Measurements from ENCODE around the gene CEP72.

CEP72 gene

DNA sequence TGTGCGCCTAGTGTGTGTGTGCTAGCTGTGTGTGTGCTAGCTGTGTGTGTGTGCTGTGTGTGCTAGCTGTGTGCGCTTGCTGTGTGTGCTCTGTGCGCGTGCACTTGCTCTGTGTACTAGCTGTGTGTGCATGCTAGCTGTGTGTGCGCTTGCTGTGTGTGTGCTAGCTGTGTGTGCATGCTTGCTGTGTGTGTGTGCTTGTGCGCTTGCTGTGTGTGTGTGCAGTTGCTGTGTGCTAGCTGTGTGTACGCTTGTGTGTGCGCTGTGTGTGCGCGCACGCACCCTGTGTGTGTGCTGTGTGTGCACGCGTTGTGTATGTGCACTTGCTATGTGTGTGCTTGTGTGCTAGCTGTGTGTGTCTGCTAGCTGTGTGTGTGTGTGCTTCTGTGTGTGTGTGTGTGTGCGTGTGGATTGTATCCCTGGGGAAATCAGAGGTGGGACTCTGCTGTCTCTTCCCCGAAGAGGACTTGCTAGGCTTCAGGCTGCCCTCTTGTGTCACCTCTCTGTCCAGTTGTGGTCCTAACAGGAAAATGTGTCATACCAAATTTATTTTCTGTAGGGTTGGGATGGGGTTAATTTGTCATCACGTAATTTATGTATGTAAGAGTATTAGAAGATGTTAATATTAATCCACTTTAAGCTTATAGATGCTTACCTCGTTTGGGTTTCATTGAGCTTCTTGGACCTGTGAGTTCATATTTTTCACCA is 42.1 kb downstream of the CEP72 start:
- Histone ChIP-seq H3K4me3 (ENCODE audit: low read depth in 1 of 2, low read length in 2 of 2) (no peak overlapping the region), H3K4me1 (ENCODE audit: insufficient read depth, low read length) (no peaks in the 10 kb centered on the region), H3K27ac (ENCODE audit: low read depth, low read length) (no peak overlapping the region), H3K9me3 (ENCODE audit: low read length) (no peaks in the 10 kb centered on the region), H3K9ac (ENCODE audit: low read length) (no peak overlapping the region), H3K27me3 (ENCODE audit: control insufficient read depth in 1 of 2, insufficient read depth in 2 of 2, low read length in 2 of 2) (no peaks in the 10 kb centered on the region), H3K36me3 (ENCODE audit: insufficient read depth, low read length) (peaks cover 5% of the 10 kb centered on the region)

DNA sequence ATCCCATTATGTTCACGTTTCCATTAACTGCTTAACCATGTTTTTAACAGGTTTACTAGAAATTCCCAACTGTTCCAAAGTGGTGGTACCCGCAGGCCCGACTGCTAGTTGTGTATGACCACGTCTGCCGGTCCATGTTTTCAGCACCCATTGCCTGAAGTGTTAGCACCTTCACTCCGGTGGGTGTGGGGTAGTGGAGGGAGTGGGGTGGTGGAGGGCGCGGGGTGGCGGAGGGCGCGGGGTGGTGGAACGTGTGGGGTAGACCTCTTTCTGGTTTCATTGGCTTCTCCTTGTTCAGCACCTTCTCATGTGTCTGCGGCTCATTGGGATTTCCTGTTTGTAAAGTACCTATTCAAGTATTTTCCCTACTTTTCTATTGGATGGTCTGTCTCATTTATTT is 43.3 kb downstream of the CEP72 start:
- no peak overlapping the region for H3K9ac ChIP-seq (ENCODE audit: low read length)
- H3K27me3 ChIP-seq (ENCODE audit: control insufficient read depth in 1 of 2, insufficient read depth in 2 of 2, low read length in 2 of 2) = no peaks in the 10 kb centered on the region
- H3K36me3 ChIP-seq (ENCODE audit: insufficient read depth, low read length) = peaks cover 5% of the 10 kb centered on the region

DNA sequence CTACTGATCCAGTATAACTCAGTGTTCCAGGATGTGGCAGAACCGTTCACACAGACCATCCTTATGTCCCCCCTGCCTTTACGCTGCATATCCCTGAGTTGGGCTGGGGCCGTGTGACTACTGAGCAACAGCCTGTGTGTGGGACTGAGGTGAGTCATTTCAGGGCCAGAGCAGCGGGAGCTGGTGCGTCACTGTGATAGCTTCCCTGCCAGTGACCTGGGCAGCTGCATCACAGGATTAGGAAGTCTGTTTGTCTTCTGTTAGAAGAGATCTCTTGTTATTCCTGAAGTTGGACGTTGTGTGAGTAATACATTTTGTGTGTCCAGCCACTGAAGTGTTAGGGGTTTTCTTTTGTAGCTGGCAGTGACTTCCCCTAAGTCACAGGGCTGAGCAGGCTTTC is 45.4 kb downstream of the CEP72 start:
- H3K36me3 ChIP-seq (ENCODE audit: insufficient read depth, low read length) = peaks cover 12% of the 10 kb centered on the region
- no peaks in the 10 kb centered on the region for H3K9me3 ChIP-seq (ENCODE audit: low read length)
- H3K27ac ChIP-seq (ENCODE audit: low read depth, low read length) = no peak overlapping the region
- H3K4me3 ChIP-seq (ENCODE audit: low read depth in 1 of 2, low read length in 2 of 2) = no peak overlapping the region
- H3K9ac ChIP-seq (ENCODE audit: low read length) = no peak overlapping the region
- H3K4me1 ChIP-seq (ENCODE audit: insufficient read depth, low read length) = no peaks in the 10 kb centered on the region
- H3K27me3 ChIP-seq (ENCODE audit: control insufficient read depth in 1 of 2, insufficient read depth in 2 of 2, low read length in 2 of 2) = no peaks in the 10 kb centered on the region

More for the DNA sequence above, 43.3 kb downstream of the CEP72 start:
- H3K27ac ChIP-seq (ENCODE audit: low read depth, low read length) = no peak overlapping the region
- no peaks in the 10 kb centered on the region for H3K9me3 ChIP-seq (ENCODE audit: low read length)
- H3K4me3 ChIP-seq (ENCODE audit: low read depth in 1 of 2, low read length in 2 of 2) = no peak overlapping the region
- H3K4me1 ChIP-seq (ENCODE audit: insufficient read depth, low read length) = no peaks in the 10 kb centered on the region

DNA sequence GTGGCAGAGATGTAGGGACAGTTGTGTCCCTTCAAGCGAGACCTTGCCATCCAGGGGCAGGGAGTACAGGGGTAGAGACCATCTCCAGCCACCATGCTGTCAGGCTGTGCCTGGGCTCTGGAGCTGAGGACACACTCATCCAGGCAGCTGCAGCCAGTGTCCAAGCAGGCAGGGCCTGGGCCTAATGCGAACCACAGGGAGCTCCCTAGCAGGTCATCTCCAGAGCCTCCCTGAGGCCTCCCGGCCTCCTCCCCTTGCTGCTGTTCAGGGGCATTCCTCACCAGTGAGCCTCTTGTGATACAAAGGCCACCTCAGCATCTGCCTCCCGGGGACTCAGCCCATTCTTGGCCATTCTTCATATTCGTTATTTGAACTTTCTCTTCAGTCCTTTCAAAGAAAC is 46.0 kb downstream of the CEP72 start:
- Histone ChIP-seq H3K27me3 (ENCODE audit: control insufficient read depth in 1 of 2, insufficient read depth in 2 of 2, low read length in 2 of 2) (no peaks in the 10 kb centered on the region), H3K36me3 (ENCODE audit: insufficient read depth, low read length) (peaks cover 17% of the 10 kb centered on the region), H3K4me3 (ENCODE audit: low read depth in 1 of 2, low read length in 2 of 2) (no peak overlapping the region), H3K9ac (ENCODE audit: low read length) (no peak overlapping the region), H3K27ac (ENCODE audit: low read depth, low read length) (no peak overlapping the region), H3K9me3 (ENCODE audit: low read length) (no peaks in the 10 kb centered on the region), H3K4me1 (ENCODE audit: insufficient read depth, low read length) (no peaks in the 10 kb centered on the region)

DNA sequence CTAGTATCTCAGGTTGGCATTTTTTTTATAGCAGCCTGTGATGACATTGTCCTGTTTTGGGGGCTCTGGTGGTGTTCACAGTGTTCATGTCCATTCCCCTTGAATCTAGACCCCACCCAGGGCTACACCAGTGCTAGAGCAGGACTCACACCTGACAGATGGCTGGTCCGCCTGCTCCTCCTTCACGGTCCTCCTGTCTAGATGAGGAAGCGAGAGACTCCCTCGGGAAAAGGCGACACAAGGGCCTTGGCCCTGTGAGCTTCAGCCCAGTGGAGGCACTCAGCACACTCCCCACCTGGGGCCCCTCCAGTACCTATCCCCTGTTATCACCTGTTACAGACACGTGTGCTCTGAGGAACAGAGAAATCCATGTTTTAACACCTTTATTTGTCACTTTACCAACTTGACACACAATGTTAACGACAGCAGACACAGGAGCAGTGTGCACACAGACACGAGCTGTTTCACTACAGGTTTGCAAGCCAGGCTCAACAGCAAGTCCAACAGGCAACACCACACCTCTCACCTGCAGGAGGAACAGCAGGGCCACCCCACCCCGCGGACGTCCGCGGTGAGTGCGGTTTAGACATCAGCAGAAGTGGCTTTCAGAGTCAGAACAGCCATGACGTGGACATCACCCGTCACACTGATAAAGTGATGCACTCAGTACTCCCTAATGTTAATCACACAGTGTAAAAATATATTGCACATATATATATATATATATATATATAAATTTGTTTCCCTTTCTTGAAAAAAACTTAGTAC is 47.5 kb downstream of the CEP72 start:
- no peaks in the 10 kb centered on the region for H3K4me1 ChIP-seq (ENCODE audit: insufficient read depth, low read length)
- no peak overlapping the region for H3K9ac ChIP-seq (ENCODE audit: low read length)
- no peak overlapping the region for H3K27ac ChIP-seq (ENCODE audit: low read depth, low read length)
- H3K27me3 ChIP-seq (ENCODE audit: control insufficient read depth in 1 of 2, insufficient read depth in 2 of 2, low read length in 2 of 2) = no peaks in the 10 kb centered on the region
- no peaks in the 10 kb centered on the region for H3K9me3 ChIP-seq (ENCODE audit: low read length)
- H3K4me3 ChIP-seq (ENCODE audit: low read depth in 1 of 2, low read length in 2 of 2) = no peak overlapping the region
- H3K36me3 ChIP-seq (ENCODE audit: insufficient read depth, low read length) = peaks cover 32% of the 10 kb centered on the region

DNA sequence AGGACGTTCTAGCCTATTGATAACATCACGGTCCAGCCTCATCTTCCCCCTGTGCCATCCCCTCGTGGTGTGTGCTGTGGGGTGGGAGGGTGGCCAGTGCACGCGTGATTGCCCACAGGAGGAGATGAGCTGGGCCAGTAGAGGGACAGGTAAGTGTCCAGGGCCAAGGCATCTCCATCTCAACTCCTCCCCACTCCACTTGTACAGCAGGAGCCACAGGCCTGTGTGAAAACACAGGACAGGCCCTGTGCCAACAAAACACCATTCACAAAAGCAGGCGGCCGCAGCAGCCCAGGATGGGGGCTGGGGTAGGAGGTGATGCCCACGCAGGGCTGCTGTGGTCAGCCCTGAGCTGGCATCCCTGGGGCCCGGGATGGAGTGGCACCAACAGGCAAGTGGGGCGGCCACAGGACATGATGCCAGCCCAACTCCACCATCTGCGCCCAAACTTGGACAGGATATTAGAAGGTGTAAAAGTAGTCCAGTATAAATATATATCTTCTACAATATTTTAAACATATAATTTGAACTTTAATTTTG is 48.4 kb downstream of the CEP72 start:
- H3K9me3 ChIP-seq (ENCODE audit: low read length) = no peaks in the 10 kb centered on the region
- no peak overlapping the region for H3K9ac ChIP-seq (ENCODE audit: low read length)
- no peaks in the 10 kb centered on the region for H3K27me3 ChIP-seq (ENCODE audit: control insufficient read depth in 1 of 2, insufficient read depth in 2 of 2, low read length in 2 of 2)
- no peak overlapping the region for H3K4me3 ChIP-seq (ENCODE audit: low read depth in 1 of 2, low read length in 2 of 2)
- no peak overlapping the region for H3K27ac ChIP-seq (ENCODE audit: low read depth, low read length)
- H3K36me3 ChIP-seq (ENCODE audit: insufficient read depth, low read length) = peaks cover 37% of the 10 kb centered on the region
- no peaks in the 10 kb centered on the region for H3K4me1 ChIP-seq (ENCODE audit: insufficient read depth, low read length)

DNA sequence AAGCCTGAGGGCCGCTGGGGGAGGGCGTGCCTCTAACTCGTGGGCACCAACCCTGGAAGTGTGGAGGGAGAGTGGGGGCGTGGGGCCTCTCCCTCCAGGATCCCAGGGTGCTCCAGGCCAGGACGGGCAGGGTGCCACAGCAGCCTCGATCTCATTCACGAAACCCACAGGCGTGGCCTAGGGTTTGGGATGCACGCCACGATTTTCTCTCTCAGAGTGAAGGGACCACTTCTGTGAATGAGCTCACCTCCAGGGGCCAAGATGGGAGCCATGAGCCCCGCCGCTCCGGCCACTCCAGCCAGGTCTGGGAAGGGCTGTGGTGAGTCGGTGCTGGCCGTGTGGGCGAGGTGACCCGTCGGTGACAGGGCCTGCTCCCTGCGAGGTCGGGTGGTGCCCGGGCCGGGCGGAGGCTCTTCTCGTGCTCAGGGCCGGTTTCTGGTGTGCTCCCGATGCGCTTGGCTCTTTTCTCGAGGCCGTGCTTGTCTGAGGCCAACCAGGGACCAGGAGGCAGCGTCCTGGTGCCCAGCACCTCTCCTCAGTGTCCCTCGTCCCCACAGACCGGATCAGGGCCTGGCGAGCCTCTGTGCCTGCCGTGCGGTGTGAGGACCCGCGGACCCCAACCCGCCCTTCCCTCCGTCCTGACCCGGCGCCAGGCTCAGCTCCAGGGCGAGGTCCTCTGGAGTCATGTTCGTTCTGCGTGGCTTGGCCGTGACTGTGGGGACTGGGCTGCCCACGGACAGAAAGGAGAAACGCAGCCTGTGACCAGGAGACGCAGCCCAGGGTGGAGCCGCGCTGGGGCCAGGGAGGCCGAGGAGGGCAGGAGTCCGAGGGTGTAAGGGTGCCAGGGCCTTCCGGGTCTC is 50.0 kb downstream of the CEP72 start:
- Histone ChIP-seq H3K4me1 (ENCODE audit: insufficient read depth, low read length) (no peaks in the 10 kb centered on the region), H3K27ac (ENCODE audit: low read depth, low read length) (no peak overlapping the region), H3K4me3 (ENCODE audit: low read depth in 1 of 2, low read length in 2 of 2) (no peak overlapping the region), H3K9ac (ENCODE audit: low read length) (no peak overlapping the region), H3K9me3 (ENCODE audit: low read length) (no peaks in the 10 kb centered on the region), H3K27me3 (ENCODE audit: control insufficient read depth in 1 of 2, insufficient read depth in 2 of 2, low read length in 2 of 2) (no peaks in the 10 kb centered on the region), H3K36me3 (ENCODE audit: insufficient read depth, low read length) (peaks cover 37% of the 10 kb centered on the region)

DNA sequence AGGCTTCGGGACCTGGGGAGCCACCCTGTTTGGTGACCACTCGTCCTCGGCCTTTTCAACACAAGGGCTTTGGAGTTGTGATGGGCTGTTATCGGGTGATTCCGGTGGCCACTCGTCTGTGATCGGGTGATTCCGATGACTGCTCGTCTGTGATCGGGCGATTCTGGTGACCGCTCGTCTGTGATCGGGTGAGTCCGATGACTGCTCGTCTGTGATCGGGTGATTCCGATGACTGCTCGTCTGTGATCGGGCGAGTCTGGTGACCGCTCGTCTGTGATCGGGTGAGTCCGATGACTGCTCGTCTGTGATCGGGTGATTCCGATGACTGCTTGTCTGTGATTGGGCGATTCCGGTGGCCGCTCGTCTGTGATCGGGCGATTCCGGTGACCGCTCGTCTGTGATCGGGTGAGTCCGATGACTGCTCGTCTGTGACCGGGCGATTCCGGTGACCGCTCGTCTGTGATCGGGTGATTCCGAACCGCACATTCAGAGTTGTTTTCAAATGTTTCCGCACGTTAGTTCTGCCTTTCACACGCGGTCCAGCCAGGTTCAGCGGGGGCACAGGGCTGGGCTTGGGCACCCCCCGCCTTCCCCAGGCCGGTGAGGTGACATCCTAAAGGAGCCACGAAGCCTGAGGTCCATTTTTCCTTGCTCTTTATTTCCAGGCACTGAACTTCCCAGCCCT is 50.8 kb downstream of the CEP72 start:
- peaks cover 33% of the 10 kb centered on the region for H3K36me3 ChIP-seq (ENCODE audit: insufficient read depth, low read length)
- no peaks in the 10 kb centered on the region for H3K4me1 ChIP-seq (ENCODE audit: insufficient read depth, low read length)
- no peak overlapping the region for H3K4me3 ChIP-seq (ENCODE audit: low read depth in 1 of 2, low read length in 2 of 2)
- H3K27me3 ChIP-seq (ENCODE audit: control insufficient read depth in 1 of 2, insufficient read depth in 2 of 2, low read length in 2 of 2) = no peaks in the 10 kb centered on the region
- no peak overlapping the region for H3K9ac ChIP-seq (ENCODE audit: low read length)
- H3K27ac ChIP-seq (ENCODE audit: low read depth, low read length) = no peak overlapping the region
- no peaks in the 10 kb centered on the region for H3K9me3 ChIP-seq (ENCODE audit: low read length)

DNA sequence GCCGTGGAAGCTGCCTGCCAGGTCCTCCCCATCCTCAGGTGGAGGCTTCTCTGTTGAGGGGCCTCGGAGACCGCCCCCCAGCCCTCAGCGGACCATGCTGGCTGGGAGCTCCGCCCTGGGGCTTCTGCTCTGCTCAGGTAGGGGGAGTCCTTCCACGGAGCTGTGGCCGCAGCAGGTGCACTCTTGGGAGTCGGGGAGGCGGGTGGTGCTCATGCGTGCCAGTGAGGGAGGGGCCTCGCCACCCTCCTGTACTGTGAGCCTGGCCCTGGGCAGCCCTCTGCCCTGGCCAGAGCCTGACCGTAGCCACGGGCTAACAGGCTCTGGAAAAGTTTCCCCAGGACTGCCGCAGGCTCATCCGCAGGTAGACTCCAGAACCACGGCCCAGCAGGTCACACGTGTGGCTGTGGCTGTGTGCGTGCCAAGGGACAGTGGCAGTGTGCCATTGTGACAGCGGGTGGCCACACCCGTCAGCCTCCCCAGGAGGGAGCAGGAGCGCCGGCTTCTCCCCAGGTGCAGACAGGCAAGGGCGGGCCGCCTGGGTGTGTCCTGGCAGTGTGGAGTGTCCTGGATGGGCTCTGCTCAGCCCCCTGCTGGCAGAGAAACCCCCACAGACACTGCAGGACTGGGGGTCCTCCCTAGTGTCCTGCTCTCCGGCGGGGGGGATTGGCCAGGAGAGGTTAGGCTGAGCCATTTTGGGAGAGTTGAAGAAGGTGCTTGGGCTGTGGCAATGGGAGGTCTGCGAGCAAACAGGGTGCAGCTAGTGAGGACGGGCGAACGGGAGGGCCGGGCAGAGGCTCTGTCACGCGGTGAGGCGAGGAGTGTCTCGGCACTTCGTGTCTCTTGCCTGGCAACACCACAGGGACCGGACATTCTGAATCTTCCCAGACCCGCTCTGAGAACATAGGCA is 51.5 kb downstream of the CEP72 start:
- no peaks in the 10 kb centered on the region for H3K9me3 ChIP-seq (ENCODE audit: low read length)
- H3K9ac ChIP-seq (ENCODE audit: low read length) = no peak overlapping the region
- H3K4me3 ChIP-seq (ENCODE audit: low read depth in 1 of 2, low read length in 2 of 2) = no peak overlapping the region
- no peaks in the 10 kb centered on the region for H3K27me3 ChIP-seq (ENCODE audit: control insufficient read depth in 1 of 2, insufficient read depth in 2 of 2, low read length in 2 of 2)
- H3K27ac ChIP-seq (ENCODE audit: low read depth, low read length) = no peak overlapping the region
- H3K36me3 ChIP-seq (ENCODE audit: insufficient read depth, low read length) = peaks cover 32% of the 10 kb centered on the region
- peaks cover 2% of the 10 kb centered on the region for H3K4me1 ChIP-seq (ENCODE audit: insufficient read depth, low read length)

DNA sequence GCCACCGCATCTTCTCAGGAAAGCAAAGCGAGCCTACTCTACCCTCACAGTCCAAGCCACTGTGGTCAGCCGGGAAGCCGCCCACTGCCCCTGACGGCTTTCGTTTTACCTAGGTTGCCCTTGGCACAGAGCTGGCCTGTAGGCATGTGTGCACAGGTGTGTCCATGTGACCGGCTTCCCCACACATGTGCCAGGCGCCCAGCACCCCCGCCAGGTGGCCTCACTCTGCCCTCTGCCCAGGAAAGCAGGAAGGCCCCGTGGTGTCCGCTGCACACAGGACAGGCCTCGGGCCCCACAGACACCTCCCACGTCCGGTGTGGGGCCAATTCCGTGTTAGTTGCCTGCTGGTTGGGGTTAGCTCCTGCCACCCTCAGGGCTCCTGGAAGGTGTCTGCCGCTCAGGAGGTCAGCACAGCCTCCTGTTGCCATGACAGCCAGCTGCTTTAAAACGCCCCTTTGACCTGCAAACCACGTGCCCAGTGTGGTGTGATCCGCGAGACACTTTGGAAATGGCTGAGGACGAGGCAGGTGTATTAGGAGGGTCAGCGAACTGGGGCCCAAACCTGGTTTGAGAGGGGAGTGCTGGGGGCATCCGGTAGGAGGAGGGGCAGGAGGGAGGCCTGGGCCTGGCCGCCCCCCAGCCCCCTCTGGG is 52.3 kb downstream of the CEP72 start:
- Histone ChIP-seq H3K4me3 (ENCODE audit: low read depth in 1 of 2, low read length in 2 of 2) (no peak overlapping the region), H3K27ac (ENCODE audit: low read depth, low read length) (no peak overlapping the region), H3K9ac (ENCODE audit: low read length) (no peak overlapping the region), H3K36me3 (ENCODE audit: insufficient read depth, low read length) (peaks cover 32% of the 10 kb centered on the region), H3K9me3 (ENCODE audit: low read length) (no peaks in the 10 kb centered on the region), H3K4me1 (ENCODE audit: insufficient read depth, low read length) (peaks cover 10% of the 10 kb centered on the region), H3K27me3 (ENCODE audit: control insufficient read depth in 1 of 2, insufficient read depth in 2 of 2, low read length in 2 of 2) (no peaks in the 10 kb centered on the region)

Data from muscle layer of colon (tissue), 2 donors.